Measurements from ENCODE around the gene REM1. TPM values are rescaled to one million over a fixed set of nuclear protein-coding genes. Genes with fewer than 3 reads are reported as not detected.
"Not testable (repeated sequence)": the region's sequence is repeated elsewhere in the genome, so short reads cannot be mapped to it uniquely, and the experiment has no call there.

REM1 gene
- total RNA-seq, 1 experiment from 2014 or later, result not detected

DNA sequence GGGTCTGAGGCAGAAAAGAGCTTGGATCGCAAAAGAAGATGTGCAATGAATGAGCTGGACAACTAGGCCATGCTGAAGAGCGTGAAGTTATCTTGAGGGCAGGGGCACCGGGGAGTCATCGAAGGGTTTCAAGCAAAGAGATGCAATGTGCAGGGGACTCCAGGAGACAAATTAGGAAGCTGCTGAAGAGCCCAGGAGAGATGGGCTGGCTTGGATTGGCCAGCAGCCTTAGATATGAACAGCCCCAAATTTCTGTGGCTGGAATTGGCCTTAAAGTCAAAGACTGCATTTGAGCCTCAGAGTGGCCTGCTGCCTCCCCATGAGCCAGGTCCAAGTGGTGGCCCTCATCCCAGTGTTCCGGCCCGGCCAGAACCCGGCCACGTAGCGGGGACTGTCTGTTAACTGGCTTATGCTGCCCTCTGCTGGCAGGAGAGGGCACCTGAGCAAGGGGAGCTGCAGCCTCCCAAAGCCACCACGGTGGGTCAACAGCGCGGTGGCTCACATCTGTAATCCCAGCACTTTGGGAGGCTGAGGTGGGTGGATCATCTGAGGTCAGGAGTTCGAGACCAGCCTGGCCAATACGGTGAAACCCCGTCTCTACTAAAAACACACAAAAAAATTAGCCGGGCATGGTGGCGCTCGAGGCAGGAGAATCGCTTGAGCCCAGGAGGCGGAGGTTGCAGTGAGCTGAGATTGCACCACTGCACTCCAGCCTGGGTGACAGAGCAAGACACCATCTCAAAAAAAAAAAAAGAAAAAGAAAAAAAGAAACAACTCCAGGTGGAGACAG is 28.0 kb downstream of the REM1 start:
- H3K9me3 ChIP-seq; H3K36me3 Mint-ChIP-seq (ENCODE audit: insufficient read depth, unreplicated experiment); H3K4me3 Mint-ChIP-seq (ENCODE audit: unreplicated experiment); H3K36me3 ChIP-seq (ENCODE audit: control insufficient read depth, insufficient read depth, low read length); H3K27me3 Mint-ChIP-seq (ENCODE audit: insufficient read depth, unreplicated experiment); H3K27ac Mint-ChIP-seq (ENCODE audit: unreplicated experiment); H3K4me3 ChIP-seq (ENCODE audit: low read depth, low read length); H3K9me3 Mint-ChIP-seq (ENCODE audit: unreplicated experiment); BruUV-seq (replicated peaks); H3K27me3 ChIP-seq (replicated peaks; ENCODE audit: control insufficient read depth, insufficient read depth, low read length); H3K4me1 Mint-ChIP-seq (ENCODE audit: low read depth, unreplicated experiment): not testable (repeated sequence)
- DNase-seq, result peak; percentile 92 to 95
- POLR2A ChIA-PET, result interaction anchor here (0.7 kb wide), 1 partner anchor 134 kb away, joined by 8 read pairs; no protein-coding TSS in a partner anchor
- TF ChIP-seq, protein P1, sequence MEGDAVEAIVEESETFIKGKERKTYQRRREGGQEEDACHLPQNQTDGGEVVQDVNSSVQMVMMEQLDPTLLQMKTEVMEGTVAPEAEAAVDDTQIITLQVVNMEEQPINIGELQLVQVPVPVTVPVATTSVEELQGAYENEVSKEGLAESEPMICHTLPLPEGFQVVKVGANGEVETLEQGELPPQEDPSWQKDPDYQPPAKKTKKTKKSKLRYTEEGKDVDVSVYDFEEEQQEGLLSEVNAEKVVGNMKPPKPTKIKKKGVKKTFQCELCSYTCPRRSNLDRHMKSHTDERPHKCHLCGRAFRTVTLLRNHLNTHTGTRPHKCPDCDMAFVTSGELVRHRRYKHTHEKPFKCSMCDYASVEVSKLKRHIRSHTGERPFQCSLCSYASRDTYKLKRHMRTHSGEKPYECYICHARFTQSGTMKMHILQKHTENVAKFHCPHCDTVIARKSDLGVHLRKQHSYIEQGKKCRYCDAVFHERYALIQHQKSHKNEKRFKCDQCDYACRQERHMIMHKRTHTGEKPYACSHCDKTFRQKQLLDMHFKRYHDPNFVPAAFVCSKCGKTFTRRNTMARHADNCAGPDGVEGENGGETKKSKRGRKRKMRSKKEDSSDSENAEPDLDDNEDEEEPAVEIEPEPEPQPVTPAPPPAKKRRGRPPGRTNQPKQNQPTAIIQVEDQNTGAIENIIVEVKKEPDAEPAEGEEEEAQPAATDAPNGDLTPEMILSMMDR (IDR thresholded peaks at IDR 0.05; ENCODE audit: insufficient read depth in 1 of 2, low read depth in 1 of 2, low read length in 1 of 2, severe bottlenecking in 1 of 2, unreplicated experiment in 1 of 2), result peak; percentile 99
- intact Hi-C loops (cut with micrococcal nuclease; ENCODE audit: unreplicated experiment), result loop anchor here (1.0 to 2.0 kb wide), 4 partner anchors 38 to 190 kb away; no protein-coding TSS in a partner anchor
- H3K4me1 ChIP-seq, result peaks cover 14% of the 10 kb centered on the region
- CTCF ChIA-PET, result interaction anchor here (0.5 to 5.1 kb wide), 33 partner anchors 10 to 1210 kb away, joined by 3 to 117 read pairs (median 5); partner anchors contain the start of genes DEFB123, DEFB124, HM13 and REM1

DNA sequence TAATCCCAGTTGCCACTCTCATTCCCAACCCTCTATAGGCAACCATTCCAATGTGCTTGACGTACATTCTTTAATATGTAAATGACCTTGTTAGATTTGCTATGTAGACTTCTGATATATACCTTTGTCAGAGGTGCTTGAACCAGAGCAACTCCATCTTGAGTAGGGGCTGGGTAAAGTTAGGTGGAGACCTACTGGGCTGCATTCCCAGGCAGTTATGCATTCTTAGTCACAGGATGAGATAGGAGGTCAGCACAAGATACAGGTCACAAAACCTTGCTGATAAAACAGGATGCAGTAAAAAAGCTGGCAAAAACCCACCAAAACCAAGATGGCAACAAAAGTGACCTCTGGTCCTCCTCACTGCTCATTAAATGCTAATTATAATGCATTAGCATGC is 30.8 kb downstream of the REM1 start:
- H3K4me3 ChIP-seq (ENCODE audit: low read depth, low read length), result no peak overlapping the region
- intact Hi-C loops (cut with micrococcal nuclease; ENCODE audit: unreplicated experiment), result no loop called here
- ChIA-PET CTCF (interaction anchor here (0.8 to 1.6 kb wide), 3 partner anchors 9 to 48 kb away, joined by 4 to 7 read pairs (median 5); no protein-coding TSS in a partner anchor), POLR2A (no interaction called here)
- BruUV-seq (replicated peaks), result no TSS peak
- H3K27me3 ChIP-seq (replicated peaks; ENCODE audit: control insufficient read depth, insufficient read depth, low read length), result no peaks in the 10 kb centered on the region
- no peaks in the 10 kb centered on the region for H3K36me3 ChIP-seq (ENCODE audit: control insufficient read depth, insufficient read depth, low read length)
- DNase-seq, result no peak
- H3K27ac Mint-ChIP-seq (ENCODE audit: unreplicated experiment), result no peak overlapping the region
- H3K9me3 Mint-ChIP-seq (ENCODE audit: unreplicated experiment), result no peaks in the 10 kb centered on the region
- TF ChIP-seq, protein P1 (IDR thresholded peaks at IDR 0.05; ENCODE audit: insufficient read depth in 1 of 2, low read depth in 1 of 2, low read length in 1 of 2, severe bottlenecking in 1 of 2, unreplicated experiment in 1 of 2), result no peak
- no peak overlapping the region for H3K4me3 Mint-ChIP-seq (ENCODE audit: unreplicated experiment)
- peaks cover 7% of the 10 kb centered on the region for H3K9me3 ChIP-seq
- H3K36me3 Mint-ChIP-seq (ENCODE audit: insufficient read depth, unreplicated experiment), result no peaks in the 10 kb centered on the region
- H3K27me3 Mint-ChIP-seq (ENCODE audit: insufficient read depth, unreplicated experiment), result no peaks in the 10 kb centered on the region
- peaks cover 8% of the 10 kb centered on the region for H3K4me1 Mint-ChIP-seq (ENCODE audit: low read depth, unreplicated experiment)
- peaks cover 14% of the 10 kb centered on the region for H3K4me1 ChIP-seq

DNA sequence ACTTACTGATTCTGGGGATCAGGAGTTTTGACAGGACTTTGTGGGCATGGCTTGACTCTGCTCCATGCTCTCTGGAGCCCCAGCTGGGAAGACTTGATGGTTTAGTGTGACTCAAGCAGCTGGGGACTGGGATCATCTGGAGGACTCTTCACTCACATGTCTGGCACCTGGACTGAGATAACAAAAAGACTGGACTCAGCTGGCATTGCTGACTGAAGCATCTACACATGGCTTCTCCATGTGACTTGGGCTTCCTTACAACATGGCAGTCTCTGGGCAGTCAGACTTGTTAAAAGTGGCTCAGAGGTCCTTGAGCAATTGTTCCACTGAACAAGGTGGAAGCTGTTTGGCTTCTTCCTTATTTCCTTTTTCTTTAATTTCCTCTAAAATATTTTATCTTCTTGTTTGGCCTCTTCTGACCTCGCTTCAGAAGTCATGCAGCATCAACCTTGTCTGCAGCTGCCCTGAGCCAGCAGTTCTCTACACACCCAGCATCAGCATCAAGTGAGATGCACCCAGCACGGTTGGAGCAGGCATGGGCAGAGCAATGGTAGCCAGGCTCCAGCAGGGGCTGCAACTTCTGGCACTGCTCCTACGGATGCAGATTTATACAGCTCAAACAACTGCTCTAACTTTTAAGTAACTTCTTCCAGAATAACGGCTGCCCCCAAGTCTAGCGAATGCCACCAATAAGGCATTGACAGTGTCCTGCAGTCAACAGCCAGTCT is 33.6 kb downstream of the REM1 start:
- DNase-seq, result no peak
- no TSS peak for BruUV-seq (replicated peaks)
- Histone ChIP-seq H3K9me3 (peaks cover 7% of the 10 kb centered on the region), H3K27me3 (replicated peaks; ENCODE audit: control insufficient read depth, insufficient read depth, low read length) (no peaks in the 10 kb centered on the region), H3K4me3 (ENCODE audit: low read depth, low read length) (no peak overlapping the region), H3K4me1 (peaks cover 14% of the 10 kb centered on the region), H3K36me3 (ENCODE audit: control insufficient read depth, insufficient read depth, low read length) (no peaks in the 10 kb centered on the region)
- ChIA-PET CTCF (interaction anchor here (1.2 kb wide), 1 partner anchor 9 kb away, joined by 3 read pairs; no protein-coding TSS in a partner anchor), POLR2A (interaction anchor here (0.5 kb wide), 1 partner anchor 23 kb away, joined by 3 read pairs; no protein-coding TSS in a partner anchor)
- H3K27ac Mint-ChIP-seq (ENCODE audit: unreplicated experiment), result no peak overlapping the region
- no peaks in the 10 kb centered on the region for H3K36me3 Mint-ChIP-seq (ENCODE audit: insufficient read depth, unreplicated experiment)
- H3K4me3 Mint-ChIP-seq (ENCODE audit: unreplicated experiment), result no peak overlapping the region
- H3K9me3 Mint-ChIP-seq (ENCODE audit: unreplicated experiment), result no peaks in the 10 kb centered on the region
- H3K27me3 Mint-ChIP-seq (ENCODE audit: insufficient read depth, unreplicated experiment), result no peaks in the 10 kb centered on the region
- H3K4me1 Mint-ChIP-seq (ENCODE audit: low read depth, unreplicated experiment), result peaks cover 8% of the 10 kb centered on the region
- TF ChIP-seq, protein P1 (IDR thresholded peaks at IDR 0.05; ENCODE audit: insufficient read depth in 1 of 2, low read depth in 1 of 2, low read length in 1 of 2, severe bottlenecking in 1 of 2, unreplicated experiment in 1 of 2), result no peak
- intact Hi-C loops (cut with micrococcal nuclease; ENCODE audit: unreplicated experiment), result no loop called here
